ENCODE results near the gene CALY. TPM values are rescaled to one million over a fixed set of nuclear protein-coding genes. Genes with fewer than 3 reads are reported as not detected.

CALY gene
- total RNA-seq, 1 donor from 2014 or later, result 4.7 TPM

- DNase-seq (ENCODE audit: extremely low spot score in 2 of 2), result no peak
- intact Hi-C loops (cut with DNase I), result no loop called here
- TF ChIP-seq POLR2AphosphoS5 (IDR thresholded peaks at IDR 0.05; ENCODE audit: insufficient read depth in 1 of 2, low read depth in 1 of 2) (no peak), POLR2A (IDR thresholded peaks at IDR 0.05) (no peak)
These were observed 26.3 kb downstream of the CALY start for GRCh38 chr10:133310399-133310755.

GRCh38 chr10:133309720-133310398, 26.8 kb downstream of the CALY start:
- no peak for DNase-seq (ENCODE audit: extremely low spot score in 2 of 2)
- peak overlapping the region in 1 of 2 donors; percentile 89 for H3K4me3 ChIP-seq
- H3K36me3 ChIP-seq, result peaks cover 0 to 14% of the 10 kb centered on the region in 2 donors
- peaks cover 37% of the 10 kb centered on the region for H3K4me1 ChIP-seq
- TF ChIP-seq POLR2AphosphoS5 (IDR thresholded peaks at IDR 0.05; ENCODE audit: insufficient read depth in 1 of 2, low read depth in 1 of 2), result no peak
- no peak for TF ChIP-seq POLR2A (IDR thresholded peaks at IDR 0.05)
- TF ChIP-seq CTCF (IDR thresholded peaks at IDR 0.05), result no peak
- no peaks in the 10 kb centered on the region for H3K9me3 ChIP-seq
- intact Hi-C loops (cut with DNase I), result loop anchor here (5.0 kb wide), 1 partner anchor 82 kb away; the partner anchor contains the start of gene MTG1
- no peaks in the 10 kb centered on the region for H3K27me3 ChIP-seq
- no peak overlapping the region for H3K27ac ChIP-seq

More at GRCh38 chr10:133310399-133310755, 26.3 kb downstream of the CALY start:
- Histone ChIP-seq H3K9me3 (no peaks in the 10 kb centered on the region), H3K27me3 (no peaks in the 10 kb centered on the region), H3K4me3 (no peak overlapping the region), H3K36me3 (peaks cover 0 to 14% of the 10 kb centered on the region in 2 donors), H3K4me1 (peaks cover 32% of the 10 kb centered on the region), H3K27ac (no peak overlapping the region)

DNA sequence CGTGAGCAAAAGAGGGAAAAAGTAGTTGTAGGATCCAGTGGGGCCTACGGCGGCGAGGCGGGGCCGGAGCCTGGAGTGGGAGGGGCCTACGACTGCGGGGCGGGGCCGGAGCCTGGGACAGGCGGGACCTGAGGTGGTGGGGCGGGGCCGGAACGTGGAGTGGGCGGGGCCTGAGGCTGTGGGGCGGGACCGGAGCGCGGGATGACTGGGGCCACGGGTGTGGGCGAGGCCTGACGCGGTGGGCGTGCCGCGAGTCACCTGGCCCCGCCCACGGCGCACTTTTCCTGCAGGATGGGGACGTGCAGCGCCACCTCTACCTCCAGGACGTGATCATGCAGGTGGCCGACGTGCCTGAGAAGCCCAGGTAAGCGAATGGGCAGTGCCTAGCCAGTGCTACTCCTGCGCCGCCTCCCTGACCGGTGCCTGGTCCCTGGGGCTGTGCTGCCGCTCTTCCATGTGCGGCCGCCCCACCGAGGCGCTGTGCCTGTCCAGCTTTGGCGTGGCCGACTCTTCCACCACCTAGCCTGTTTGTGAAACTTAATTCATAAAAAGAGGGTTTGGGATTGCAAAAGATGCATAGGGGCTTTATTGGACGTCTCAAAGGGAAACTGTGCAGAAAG, 27.5 kb downstream of the CALY start:
- Histone ChIP-seq H3K4me1 (peaks cover 43% of the 10 kb centered on the region), H3K27ac (peak overlapping the region; percentile 92), H3K4me3 (peak overlapping the region; percentile 89 to 94), H3K36me3 (peaks cover 0 to 14% of the 10 kb centered on the region in 2 donors), H3K9me3 (no peaks in the 10 kb centered on the region), H3K27me3 (no peaks in the 10 kb centered on the region)
- intact Hi-C loops (cut with DNase I), result loop anchor here (5.0 kb wide), 1 partner anchor 83 kb away; the partner anchor contains the start of gene MTG1
- TF ChIP-seq POLR2AphosphoS5 (IDR thresholded peaks at IDR 0.05; ENCODE audit: insufficient read depth in 1 of 2, low read depth in 1 of 2) (peak in 1 of 2 donors; percentile 19), POLR2A (IDR thresholded peaks at IDR 0.05) (no peak), CTCF (IDR thresholded peaks at IDR 0.05) (no peak)
- DNase-seq (ENCODE audit: extremely low spot score in 2 of 2), result peak in 1 of 2 donors; percentile 94

DNA sequence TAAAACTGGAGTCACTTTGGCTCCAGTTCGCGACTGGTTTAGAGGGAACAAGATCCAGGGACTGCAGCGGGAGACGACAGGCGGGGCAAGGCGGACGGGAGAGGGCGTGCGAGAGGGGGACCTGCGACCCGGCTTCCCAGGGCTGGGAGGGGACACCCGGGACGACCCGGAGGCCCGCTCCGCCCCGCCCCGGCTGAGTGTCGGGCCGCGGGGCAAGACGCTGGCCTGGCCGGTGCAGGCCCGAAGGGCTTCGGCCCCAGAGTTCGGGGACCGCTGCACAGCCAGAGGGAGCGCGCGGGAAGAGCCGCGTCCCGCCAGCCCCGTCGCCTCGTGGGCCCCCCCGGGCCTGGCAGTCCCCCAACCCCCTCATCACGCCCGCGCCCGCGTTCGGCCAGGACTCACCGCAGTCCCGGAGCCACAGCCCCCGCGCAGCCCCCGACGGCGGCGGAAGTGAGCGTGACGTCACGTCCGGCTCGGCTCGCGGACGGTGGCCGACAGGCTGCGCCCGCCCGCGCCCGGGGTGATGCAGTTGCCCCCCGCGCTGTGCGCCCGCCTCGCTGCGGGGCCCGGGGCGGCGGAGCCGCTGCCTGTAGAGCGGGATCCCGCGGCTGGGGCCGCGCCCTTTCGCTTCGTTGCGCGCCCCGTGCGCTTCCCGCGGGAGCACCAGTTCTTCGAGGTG, 28.1 kb downstream of the CALY start, which contains the start of the genes TUBGCP2 and ZNF511:
Gene TUBGCP2 (minus strand): TSS at position 452 of the 679 bp plus-strand sequence. CDS start 5,931 bp downstream, outside the sequence.
Gene ZNF511 (plus strand): TSS at position 494 of the 679 bp plus-strand sequence. CDS start 30 bp downstream, at position 524.
- TF ChIP-seq POLR2AphosphoS5 (IDR thresholded peaks at IDR 0.05; ENCODE audit: insufficient read depth in 1 of 2, low read depth in 1 of 2), result no peak
- no peak for TF ChIP-seq CTCF (IDR thresholded peaks at IDR 0.05)
- peak in 1 of 2 donors; percentile 36 for TF ChIP-seq POLR2A (IDR thresholded peaks at IDR 0.05)
- Histone ChIP-seq H3K4me3 (peak within 1 kb of the TSS; percentile 89 to 94), H3K4me1 (peaks cover 46% of the 10 kb centered on the region), H3K27me3 (no peaks in the 10 kb centered on the region), H3K36me3 (peaks cover 0 to 14% of the 10 kb centered on the region in 2 donors), H3K27ac (peak within 1 kb of the TSS; percentile 92), H3K9me3 (no peaks in the 10 kb centered on the region)
- DNase-seq (ENCODE audit: extremely low spot score in 2 of 2), result no peak
- intact Hi-C loops (cut with DNase I), result loop anchor here (5.0 kb wide), 1 partner anchor 84 kb away; the partner anchor contains the start of gene MTG1

Measured in vagina (tissue), 2 donors.